Osteoblast (primary cell): ENCODE measurements around the gene ITGB1. TPM values are rescaled to one million over a fixed set of nuclear protein-coding genes. Genes with fewer than 3 reads are reported as not detected.
A peak's percentile ranks its signal among the peaks of the same experiment; 100 is the strongest.

Experiments
- DNase-seq: peaks from one replicate; pipeline ENCODE4 v3.0.0; 2011; ENCODE audit warnings: low spot score, mixed read lengths; ENCODE audit not compliant: insufficient read length; ENCODE audit errors: missing footprints
- H2AFZ ChIP-seq: 2 replicates; pipeline ENCODE4 v1.6.0; 2011; ENCODE audit warnings: mild to moderate bottlenecking, low read length
- H3K27ac ChIP-seq: 2 replicates; pipeline ENCODE4 v1.5.1; 2011; ENCODE audit warnings: mild to moderate bottlenecking, low read depth, low read length, moderate library complexity
- H3K27me3 ChIP-seq: 2 replicates; pipeline ENCODE4 v1.6.0; 2012; ENCODE audit warnings: mild to moderate bottlenecking, control low read depth, inconsistent platforms, low read length, moderate library complexity; ENCODE audit not compliant: insufficient read depth
- H3K36me3 ChIP-seq: 2 replicates; pipeline ENCODE4 v1.5.1; 2011; ENCODE audit warnings: mild to moderate bottlenecking, low read length, control low read depth, moderate library complexity; ENCODE audit not compliant: insufficient read depth
- H3K4me1 ChIP-seq: 2 replicates; pipeline ENCODE4 v1.5.1; 2011; ENCODE audit warnings: mild to moderate bottlenecking, low read length, control low read depth, moderate library complexity; ENCODE audit not compliant: insufficient read depth
- H3K4me2 ChIP-seq: 2 replicates; pipeline ENCODE4 v1.6.0; 2011; ENCODE audit warnings: mild to moderate bottlenecking, low read length; ENCODE audit not compliant: insufficient read depth
- H3K4me3 ChIP-seq: fragments of 200-600 bp; sonication (generic); 3 replicates; pipeline ENCODE4 v1.5.1; 2012; ENCODE audit warnings: mild to moderate bottlenecking, low read length, inconsistent platforms; ENCODE audit not compliant: insufficient read depth
- H3K79me2 ChIP-seq: 2 replicates; pipeline ENCODE4 v1.6.0; 2012; ENCODE audit warnings: mild to moderate bottlenecking, low read length, control low read depth, inconsistent platforms; ENCODE audit not compliant: insufficient read depth
- H3K9me3 ChIP-seq: 2 replicates; pipeline ENCODE4 v1.5.1; 2011; ENCODE audit warnings: low read depth, low read length, control low read depth
- H4K20me1 ChIP-seq: 2 replicates; pipeline ENCODE4 v1.6.0; 2012; ENCODE audit warnings: mild to moderate bottlenecking, low read length, control low read depth; ENCODE audit not compliant: insufficient read depth
- CTCF ChIP-seq: IDR thresholded peaks from 2 replicates; pipeline ENCODE4 v1.5.1; 2011; ENCODE audit warnings: mild to moderate bottlenecking, low read depth, low read length, moderate library complexity; ENCODE audit errors: extremely low read depth
- total RNA-seq: library from RNA; depleted of rRNA; stranded (reverse); fragments of >200 nt; gene quantifications from 2 replicates; pipeline ENCODE4 v1.2.3, GENCODE V29; 2012

The ITGB1 gene
- total RNA-seq, 1 donor, result 1,742 TPM

- Histone ChIP-seq H3K27ac (peak overlapping the region; percentile 36), H3K36me3 (peaks cover 88% of the 10 kb centered on the region), H3K9me3 (no peaks in the 10 kb centered on the region), H3K27me3 (no peaks in the 10 kb centered on the region), H2AFZ (no peak overlapping the region), H3K79me2 (peaks cover 99% of the 10 kb centered on the region), H3K4me3 (no peak overlapping the region), H3K4me1 (peaks cover 2% of the 10 kb centered on the region), H3K4me2 (no peak overlapping the region), H4K20me1 (peaks cover 40% of the 10 kb centered on the region)
- DNase-seq, result no peak
- no peak for TF ChIP-seq CTCF
These were observed 26.4 kb downstream of the ITGB1 start for GRCh38 chr10:32931593-32931992.

DNA sequence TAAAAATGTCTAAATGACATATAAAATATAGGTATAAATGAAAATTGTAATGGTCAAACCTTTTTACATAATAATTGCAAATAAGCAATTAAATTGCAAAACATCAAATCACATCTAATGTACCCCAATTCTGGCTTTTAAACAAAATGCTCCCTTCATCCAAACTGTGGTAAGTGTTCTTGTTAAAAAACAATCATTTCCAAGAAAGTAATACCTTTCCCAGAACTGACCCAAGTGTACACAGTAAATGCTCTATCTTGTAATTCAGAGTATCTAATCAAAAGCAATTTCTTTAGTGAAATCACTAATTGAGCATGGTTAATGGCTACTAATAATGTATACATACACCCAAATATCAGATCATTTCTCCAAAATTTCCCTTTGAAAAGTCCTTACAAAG lies 28.0 kb downstream of the ITGB1 start:
- peaks cover 26% of the 10 kb centered on the region for H4K20me1 ChIP-seq

GRCh38 chr10:32929634-32930033 lies 28.4 kb downstream of the ITGB1 start:
- DNase-seq, result no peak
- Histone ChIP-seq H3K9me3 (no peaks in the 10 kb centered on the region), H4K20me1 (peaks cover 23% of the 10 kb centered on the region), H3K4me2 (peak overlapping the region; percentile 0), H3K27ac (no peak overlapping the region), H3K27me3 (no peaks in the 10 kb centered on the region), H3K4me3 (no peak overlapping the region), H3K36me3 (peaks cover 88% of the 10 kb centered on the region), H2AFZ (no peak overlapping the region), H3K4me1 (no peaks in the 10 kb centered on the region), H3K79me2 (peaks cover 99% of the 10 kb centered on the region)
- no peak for TF ChIP-seq CTCF

More for the DNA sequence above, 28.0 kb downstream of the ITGB1 start:
- H3K27ac ChIP-seq, result no peak overlapping the region
- no peaks in the 10 kb centered on the region for H3K4me1 ChIP-seq
- no peaks in the 10 kb centered on the region for H3K27me3 ChIP-seq
- DNase-seq, result no peak
- no peak for TF ChIP-seq CTCF
- H3K79me2 ChIP-seq, result peaks cover 99% of the 10 kb centered on the region
- H3K9me3 ChIP-seq, result no peaks in the 10 kb centered on the region
- H3K4me2 ChIP-seq, result no peak overlapping the region
- H3K36me3 ChIP-seq, result peaks cover 88% of the 10 kb centered on the region
- no peak overlapping the region for H3K4me3 ChIP-seq
- H2AFZ ChIP-seq, result no peak overlapping the region

GRCh38 chr10:32927750-32928149 lies 30.3 kb downstream of the ITGB1 start:
- Histone ChIP-seq H4K20me1 (peaks cover 13% of the 10 kb centered on the region), H3K27me3 (no peaks in the 10 kb centered on the region), H3K27ac (no peak overlapping the region), H3K4me2 (no peak overlapping the region), H2AFZ (no peak overlapping the region), H3K79me2 (peaks cover 98% of the 10 kb centered on the region), H3K9me3 (no peaks in the 10 kb centered on the region), H3K4me3 (no peak overlapping the region), H3K4me1 (no peaks in the 10 kb centered on the region), H3K36me3 (peaks cover 88% of the 10 kb centered on the region)
- DNase-seq, result no peak
- no peak for TF ChIP-seq CTCF
